Neural cell (in vitro differentiated cells): ENCODE results near the gene SLCO4A1.
A peak's percentile ranks its signal among the peaks of the same experiment; 100 is the strongest.

Experiments
- POLR2AphosphoS5 ChIP-seq: IDR thresholded peaks from 2 replicates; pipeline ENCODE4 v1.6.1; 2012
- TAF1 ChIP-seq: IDR thresholded peaks from 2 replicates; pipeline ENCODE4 v1.6.1; 2012; ENCODE audit warnings: low read depth
- TF ChIP-seq, protein P1 (sequence below): fragments of 450-650 bp; IDR thresholded peaks from 2 replicates; pipeline ENCODE4 v1.5.1; 2014; ENCODE audit warnings: antibody characterized with exemption, mild to moderate bottlenecking, moderate library complexity; ENCODE audit not compliant: poor library complexity, severe bottlenecking

DNA sequence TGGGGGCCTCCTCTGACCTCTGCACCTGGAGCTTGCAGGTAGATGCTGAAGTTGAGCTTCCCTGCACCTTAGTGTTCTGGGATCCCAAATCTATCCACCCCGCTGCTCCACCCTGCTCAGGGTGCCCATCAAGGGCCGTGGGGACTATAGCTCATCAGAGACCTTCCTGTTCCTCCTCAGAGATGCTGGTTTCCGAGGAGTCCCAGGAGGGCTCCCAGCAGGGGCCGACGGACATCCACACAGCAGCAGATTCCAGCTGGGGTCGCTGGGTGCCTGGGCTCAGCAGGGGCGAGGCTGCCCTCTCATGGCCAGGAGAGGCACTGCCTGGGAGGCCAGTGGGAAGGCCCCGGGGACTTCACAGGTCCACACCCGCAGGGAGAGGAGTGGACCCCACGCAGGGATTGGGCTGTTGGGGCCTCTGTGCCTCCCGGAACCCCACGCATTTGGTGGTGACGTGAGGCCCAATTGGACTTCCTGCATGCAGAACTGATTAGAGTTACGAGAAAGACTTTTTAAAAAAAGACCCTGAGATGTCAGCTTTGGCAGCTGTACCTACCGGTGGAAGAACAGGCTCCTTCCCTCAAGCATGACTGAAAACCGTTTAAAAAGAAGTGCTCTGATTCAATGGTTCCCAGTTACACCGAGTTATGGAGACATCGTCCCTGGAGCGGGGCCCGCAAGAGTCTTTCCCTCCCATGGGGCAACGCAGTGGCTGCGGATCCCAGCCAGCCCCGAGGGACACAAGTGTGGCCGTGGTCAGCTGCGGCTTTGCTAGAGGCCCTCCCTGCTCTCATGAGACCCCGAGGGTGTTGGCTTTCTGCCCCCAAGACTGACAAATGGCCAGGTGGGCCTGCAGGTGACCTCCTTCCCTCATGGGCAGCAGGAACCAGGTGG is 25.3 kb upstream of the SLCO4A1 start:
- TF ChIP-seq, protein P1, sequence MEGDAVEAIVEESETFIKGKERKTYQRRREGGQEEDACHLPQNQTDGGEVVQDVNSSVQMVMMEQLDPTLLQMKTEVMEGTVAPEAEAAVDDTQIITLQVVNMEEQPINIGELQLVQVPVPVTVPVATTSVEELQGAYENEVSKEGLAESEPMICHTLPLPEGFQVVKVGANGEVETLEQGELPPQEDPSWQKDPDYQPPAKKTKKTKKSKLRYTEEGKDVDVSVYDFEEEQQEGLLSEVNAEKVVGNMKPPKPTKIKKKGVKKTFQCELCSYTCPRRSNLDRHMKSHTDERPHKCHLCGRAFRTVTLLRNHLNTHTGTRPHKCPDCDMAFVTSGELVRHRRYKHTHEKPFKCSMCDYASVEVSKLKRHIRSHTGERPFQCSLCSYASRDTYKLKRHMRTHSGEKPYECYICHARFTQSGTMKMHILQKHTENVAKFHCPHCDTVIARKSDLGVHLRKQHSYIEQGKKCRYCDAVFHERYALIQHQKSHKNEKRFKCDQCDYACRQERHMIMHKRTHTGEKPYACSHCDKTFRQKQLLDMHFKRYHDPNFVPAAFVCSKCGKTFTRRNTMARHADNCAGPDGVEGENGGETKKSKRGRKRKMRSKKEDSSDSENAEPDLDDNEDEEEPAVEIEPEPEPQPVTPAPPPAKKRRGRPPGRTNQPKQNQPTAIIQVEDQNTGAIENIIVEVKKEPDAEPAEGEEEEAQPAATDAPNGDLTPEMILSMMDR: peak; percentile 68
- TF ChIP-seq TAF1 (no peak), POLR2AphosphoS5 (no peak)
